Liver (tissue), 9 donors: ENCODE data around the gene IL21R. TPM values are rescaled to one million over a fixed set of nuclear protein-coding genes. Genes with fewer than 3 reads are reported as not detected.

ENCODE experiments used
- DNase-seq: peaks from one replicate; pipeline ENCODE4 v3.0.0-alpha.2; 2017; ENCODE audit warnings: low spot score
- H3K27ac ChIP-seq, 2 donors: one replicate each; pipeline ENCODE4 v1.7.0; 2013; ENCODE audit warnings: inconsistent platforms in 2 of 2, low read length in 2 of 2, control low read depth in 1 of 2, low read depth in 1 of 2, mild to moderate bottlenecking in 1 of 2
- H3K27me3 ChIP-seq, 4 donors: one replicate each; pipeline versions ENCODE4 v1.6.1 to v1.7.0; 2013; ENCODE audit warnings: low read length in 3 of 4, inconsistent platforms in 1 of 4, mild to moderate bottlenecking in 1 of 4, moderate library complexity in 1 of 4; ENCODE audit not compliant: control insufficient read depth in 4 of 4, insufficient read depth in 4 of 4
- H3K36me3 ChIP-seq, 4 donors: one replicate each; pipeline versions ENCODE4 v1.6.1 to v1.7.0; 2013; ENCODE audit warnings: low read length in 3 of 4, mild to moderate bottlenecking in 3 of 4, low read depth in 1 of 4, moderate library complexity in 1 of 4; ENCODE audit not compliant: control insufficient read depth in 4 of 4, insufficient read depth in 3 of 4
- H3K4me1 ChIP-seq, 4 donors: one replicate each; pipeline versions ENCODE4 v1.6.1 to v1.7.0; 2013; ENCODE audit warnings: low read length in 3 of 4, mild to moderate bottlenecking in 3 of 4, moderate library complexity in 1 of 4; ENCODE audit not compliant: control insufficient read depth in 4 of 4, insufficient read depth in 4 of 4
- H3K4me3 ChIP-seq, 3 donors: one replicate each; pipeline versions ENCODE4 v1.6.1 to v1.7.0; 2013; ENCODE audit warnings: low read length in 3 of 3, control low read depth in 1 of 3, low read depth in 1 of 3, mild to moderate bottlenecking in 1 of 3
- H3K9ac ChIP-seq, 2 donors: one replicate each; pipeline ENCODE4 v1.7.0; 2013; ENCODE audit warnings: low read length in 2 of 2, mild to moderate bottlenecking in 2 of 2, moderate library complexity in 2 of 2, control low read depth in 1 of 2, low read depth in 1 of 2
- H3K9me3 ChIP-seq, 4 donors: one replicate each; pipeline versions ENCODE4 v1.6.1 to v1.7.0; 2013; ENCODE audit warnings: low read length in 3 of 4; ENCODE audit not compliant: control insufficient read depth in 4 of 4
- FOXA1 ChIP-seq: IDR thresholded peaks from 2 replicates; pipeline ENCODE4 v1.6.1; 2016; ENCODE audit warnings: antibody characterized with exemption
- FOXA2 ChIP-seq: IDR thresholded peaks from 2 replicates; pipeline ENCODE4 v1.6.1; 2016; ENCODE audit warnings: antibody characterized with exemption
- GABPA ChIP-seq, 2 donors: IDR thresholded peaks in 1 of 2; conservative IDR thresholded peaks in 1 of 2; 2 replicates each; pipeline ENCODE4 v1.6.1; 2016; ENCODE audit warnings: antibody characterized with exemption in 2 of 2, mild to moderate bottlenecking in 1 of 2, moderate library complexity in 1 of 2
- HNF4A ChIP-seq, 2 donors: conservative IDR thresholded peaks; 2 replicates each; pipeline ENCODE4 v1.6.1; 2016; ENCODE audit warnings: antibody characterized with exemption in 2 of 2, mild to moderate bottlenecking in 2 of 2
- HNF4G ChIP-seq: IDR thresholded peaks from 2 replicates; pipeline ENCODE4 v1.6.1; 2016; ENCODE audit warnings: antibody characterized with exemption
- NR2F2 ChIP-seq: IDR thresholded peaks from 2 replicates; pipeline ENCODE4 v1.6.1; 2016; ENCODE audit warnings: antibody characterized with exemption
- RXRA ChIP-seq, 2 donors: IDR thresholded peaks; 2 replicates each; pipeline ENCODE4 v1.6.1; 2017 to 2018; ENCODE audit warnings: antibody characterized with exemption in 2 of 2, mild to moderate bottlenecking in 1 of 2
- SP1 ChIP-seq: IDR thresholded peaks from 2 replicates; pipeline ENCODE4 v1.6.1; 2018; ENCODE audit warnings: antibody characterized with exemption, mild to moderate bottlenecking
- TAF1 ChIP-seq: conservative IDR thresholded peaks from 2 replicates; pipeline ENCODE4 v1.6.1; 2016; ENCODE audit warnings: antibody characterized with exemption, mild to moderate bottlenecking
- YY1 ChIP-seq: IDR thresholded peaks from 2 replicates; pipeline ENCODE4 v1.6.1; 2016; ENCODE audit warnings: antibody characterized with exemption, mild to moderate bottlenecking
- WGBS: extraction: QIAGEN DNeasy Blood & Tissue Kit; methylation state at CpG from one replicate; pipeline ENCODE4 v1.1.7; 2013; 5-methylcytosine and 5-hydroxymethylcytosine counted together
- polyA plus RNA-seq, 2 donors: library from polyadenylated mRNA; stranded (reverse) in 1 of 2; unstranded in 1 of 2; fragments of 200-250 nt in 1 of 2; fragments of >200 nt in 1 of 2; fragmentation: Nextera tagmentation in 1 of 2; extraction: Ambion mirVana in 1 of 2; gene quantifications; one replicate each; pipeline versions ENCODE4 v1.2.1 to v1.2.3, GENCODE V29; 2013 to 2015
- total RNA-seq, 2 donors: library from RNA; depleted of rRNA; stranded (reverse); fragments of >200 nt; gene quantifications; one replicate each; pipeline ENCODE4 v1.2.3, GENCODE V29; 2014
- TF ChIP-seq, protein P1 (sequence below): IDR thresholded peaks from 2 replicates; pipeline ENCODE4 v1.6.1; 2016; ENCODE audit warnings: antibody characterized with exemption
- TF ChIP-seq, protein P2 (sequence below): IDR thresholded peaks from 2 replicates; pipeline ENCODE4 v1.6.1; 2016; ENCODE audit warnings: antibody characterized with exemption
- TF ChIP-seq, protein P3 (sequence below): IDR thresholded peaks from 2 replicates; pipeline ENCODE4 v1.6.1; 2016; ENCODE audit warnings: antibody characterized with exemption
- TF ChIP-seq, protein P4 (sequence below): fragments of 150-350 bp; IDR thresholded peaks from 2 replicates; pipeline ENCODE4 v1.5.1; 2017; ENCODE audit warnings: improper control_type of control experiment, low read depth, low read length; ENCODE audit not compliant: missing input control
- TF ChIP-seq, protein P5 (sequence below): IDR thresholded peaks from 2 replicates; pipeline ENCODE4 v1.6.1; 2016; ENCODE audit warnings: antibody characterized with exemption, mild to moderate bottlenecking
- donor health status: healthy.
- donor health status: healthy.
- donor health status: healthy.
- donor health status: healthy.
- donor health status: healthy.

The IL21R gene
- total and polyA plus RNA-seq, 4 donors = 0.19 to 0.84 (median 0.39) TPM

DNA sequence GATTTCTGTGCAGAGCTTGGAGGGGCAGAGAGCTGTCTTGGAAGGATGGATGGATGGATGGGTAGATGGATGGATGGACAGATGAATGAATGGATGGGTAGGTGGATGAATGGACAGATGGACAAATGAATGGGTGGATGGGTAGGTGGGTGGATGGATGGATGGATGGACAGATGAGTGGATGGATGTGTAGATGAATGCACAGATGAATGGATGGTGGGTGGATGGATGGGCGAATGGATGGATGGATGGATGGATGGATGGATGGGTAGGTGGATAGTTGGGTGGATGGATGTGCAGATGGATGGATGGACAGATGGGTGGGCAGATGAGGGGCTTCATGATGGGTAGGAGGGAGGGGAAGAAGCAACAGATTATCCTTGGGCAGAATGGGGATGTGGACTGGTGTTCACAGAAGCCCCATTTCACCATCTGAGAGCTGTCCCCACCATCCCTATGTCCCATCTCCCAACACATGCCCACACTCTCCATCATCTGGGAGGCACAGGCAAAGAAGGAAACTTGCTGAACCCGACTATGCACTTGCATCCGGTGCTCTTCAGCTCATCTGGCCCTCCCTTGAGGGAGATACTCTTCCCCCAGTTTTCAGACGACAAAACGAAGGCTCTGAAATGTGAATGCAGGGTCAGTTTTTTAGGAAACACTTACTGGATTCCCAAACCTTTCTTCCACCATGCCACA, 57.2 kb downstream of the IL21R start (continued):
- TF ChIP-seq, protein P1, sequence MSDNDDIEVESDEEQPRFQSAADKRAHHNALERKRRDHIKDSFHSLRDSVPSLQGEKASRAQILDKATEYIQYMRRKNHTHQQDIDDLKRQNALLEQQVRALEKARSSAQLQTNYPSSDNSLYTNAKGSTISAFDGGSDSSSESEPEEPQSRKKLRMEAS = no peak
- TF ChIP-seq HNF4G (no peak), GABPA (IDR thresholded peaks at IDR 0.05 in 1 of 2, conservative IDR thresholded peaks at IDR 0.05 in 1 of 2) (no peak), FOXA2 (no peak)

DNA sequence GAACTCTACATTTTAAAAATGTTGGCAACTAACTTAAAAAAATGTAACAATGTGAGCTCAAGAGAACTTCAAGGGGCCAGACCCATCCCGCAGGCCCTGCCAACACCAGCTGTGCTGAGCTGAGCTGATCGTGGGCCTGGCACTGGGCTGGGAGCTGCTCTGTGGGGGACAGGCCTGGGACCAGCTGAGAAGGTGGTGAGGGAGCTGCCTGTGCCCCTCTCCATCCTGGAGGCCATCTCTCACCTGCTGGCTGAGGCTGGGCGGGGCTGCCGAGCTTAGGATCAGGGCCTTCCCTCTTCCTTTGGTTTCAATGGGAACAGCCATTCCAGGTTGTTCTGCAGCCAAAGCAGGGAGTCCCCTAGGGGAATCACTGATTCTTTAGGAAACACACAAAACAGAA, 58.2 kb downstream of the IL21R start:
- Histone ChIP-seq H3K27me3 (no peaks in the 10 kb centered on the region), H3K9me3 (no peaks in the 10 kb centered on the region), H3K4me1 (peaks cover 0 to 1% (median 0%) of the 10 kb centered on the region in 4 donors), H3K4me3 (no peak overlapping the region), H3K36me3 (peaks cover 6 to 49% (median 18%) of the 10 kb centered on the region in 4 donors), H3K27ac (no peak overlapping the region), H3K9ac (no peak overlapping the region)
- TF ChIP-seq NR2F2 (no peak), YY1 (no peak), SP1 (no peak)
- TF ChIP-seq, protein P2, sequence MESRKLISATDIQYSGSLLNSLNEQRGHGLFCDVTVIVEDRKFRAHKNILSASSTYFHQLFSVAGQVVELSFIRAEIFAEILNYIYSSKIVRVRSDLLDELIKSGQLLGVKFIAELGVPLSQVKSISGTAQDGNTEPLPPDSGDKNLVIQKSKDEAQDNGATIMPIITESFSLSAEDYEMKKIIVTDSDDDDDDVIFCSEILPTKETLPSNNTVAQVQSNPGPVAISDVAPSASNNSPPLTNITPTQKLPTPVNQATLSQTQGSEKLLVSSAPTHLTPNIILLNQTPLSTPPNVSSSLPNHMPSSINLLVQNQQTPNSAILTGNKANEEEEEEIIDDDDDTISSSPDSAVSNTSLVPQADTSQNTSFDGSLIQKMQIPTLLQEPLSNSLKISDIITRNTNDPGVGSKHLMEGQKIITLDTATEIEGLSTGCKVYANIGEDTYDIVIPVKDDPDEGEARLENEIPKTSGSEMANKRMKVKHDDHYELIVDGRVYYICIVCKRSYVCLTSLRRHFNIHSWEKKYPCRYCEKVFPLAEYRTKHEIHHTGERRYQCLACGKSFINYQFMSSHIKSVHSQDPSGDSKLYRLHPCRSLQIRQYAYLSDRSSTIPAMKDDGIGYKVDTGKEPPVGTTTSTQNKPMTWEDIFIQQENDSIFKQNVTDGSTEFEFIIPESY = no peak
- TF ChIP-seq, protein P3, sequence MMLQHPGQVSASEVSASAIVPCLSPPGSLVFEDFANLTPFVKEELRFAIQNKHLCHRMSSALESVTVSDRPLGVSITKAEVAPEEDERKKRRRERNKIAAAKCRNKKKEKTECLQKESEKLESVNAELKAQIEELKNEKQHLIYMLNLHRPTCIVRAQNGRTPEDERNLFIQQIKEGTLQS = no peak
- DNase-seq = no peak
- 90% methylated on average over 4 of the region's 4 CpGs for WGBS

DNA sequence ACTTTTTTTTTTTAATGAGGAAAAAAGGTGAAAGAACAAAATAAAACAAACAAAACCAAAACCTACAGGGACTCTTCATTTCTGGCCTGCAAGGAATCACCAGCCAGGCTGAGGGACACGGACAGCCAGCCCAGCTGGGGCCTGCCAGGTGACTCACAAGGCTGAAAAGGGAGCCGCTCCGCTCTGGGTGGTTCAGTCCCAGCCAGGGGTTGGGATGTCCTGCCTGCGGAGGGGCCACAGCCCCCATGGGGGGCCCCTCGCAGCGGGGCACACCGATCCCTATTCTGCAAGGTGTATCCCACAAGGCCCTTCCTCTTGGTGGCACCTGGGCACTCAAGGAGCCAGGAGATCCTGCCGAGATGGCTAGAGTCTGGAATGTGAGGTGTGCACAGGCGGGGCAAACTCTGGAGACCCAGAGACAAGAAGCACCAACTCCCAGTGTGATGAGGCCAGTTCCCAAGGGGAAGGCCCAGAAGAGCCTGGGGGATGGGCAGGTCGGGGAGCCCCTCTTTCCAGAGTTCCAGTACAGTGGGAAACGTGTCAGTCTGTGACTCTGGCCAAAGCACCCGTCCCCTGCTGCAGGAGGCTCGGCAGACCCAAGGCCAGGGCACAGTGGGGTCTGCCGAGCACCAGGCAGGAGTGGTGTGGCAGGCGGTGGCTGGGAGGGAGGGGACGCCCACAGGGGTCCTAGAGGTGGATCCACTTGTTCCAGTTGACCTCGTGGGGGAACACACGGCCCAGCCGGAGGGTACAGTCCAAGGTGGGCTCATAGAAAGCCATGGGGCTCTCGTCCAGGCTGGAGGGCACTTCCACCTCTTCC, 58.9 kb downstream of the IL21R start:
- Histone ChIP-seq H3K36me3 (peaks cover 12 to 54% (median 21%) of the 10 kb centered on the region in 4 donors), H3K27ac (no peak overlapping the region)

More for the DNA sequence above, 58.9 kb downstream of the IL21R start:
- Histone ChIP-seq H3K4me3 (no peak overlapping the region), H3K27me3 (no peaks in the 10 kb centered on the region), H3K9ac (no peak overlapping the region), H3K4me1 (no peaks in the 10 kb centered on the region), H3K9me3 (no peaks in the 10 kb centered on the region)
- no peak for TF ChIP-seq NR2F2
- TF ChIP-seq TAF1 = no peak
- TF ChIP-seq, protein P2 = no peak
- no peak for TF ChIP-seq RXRA (IDR thresholded peaks at IDR 0.05)
- TF ChIP-seq FOXA1 = no peak
- TF ChIP-seq, protein P4, sequence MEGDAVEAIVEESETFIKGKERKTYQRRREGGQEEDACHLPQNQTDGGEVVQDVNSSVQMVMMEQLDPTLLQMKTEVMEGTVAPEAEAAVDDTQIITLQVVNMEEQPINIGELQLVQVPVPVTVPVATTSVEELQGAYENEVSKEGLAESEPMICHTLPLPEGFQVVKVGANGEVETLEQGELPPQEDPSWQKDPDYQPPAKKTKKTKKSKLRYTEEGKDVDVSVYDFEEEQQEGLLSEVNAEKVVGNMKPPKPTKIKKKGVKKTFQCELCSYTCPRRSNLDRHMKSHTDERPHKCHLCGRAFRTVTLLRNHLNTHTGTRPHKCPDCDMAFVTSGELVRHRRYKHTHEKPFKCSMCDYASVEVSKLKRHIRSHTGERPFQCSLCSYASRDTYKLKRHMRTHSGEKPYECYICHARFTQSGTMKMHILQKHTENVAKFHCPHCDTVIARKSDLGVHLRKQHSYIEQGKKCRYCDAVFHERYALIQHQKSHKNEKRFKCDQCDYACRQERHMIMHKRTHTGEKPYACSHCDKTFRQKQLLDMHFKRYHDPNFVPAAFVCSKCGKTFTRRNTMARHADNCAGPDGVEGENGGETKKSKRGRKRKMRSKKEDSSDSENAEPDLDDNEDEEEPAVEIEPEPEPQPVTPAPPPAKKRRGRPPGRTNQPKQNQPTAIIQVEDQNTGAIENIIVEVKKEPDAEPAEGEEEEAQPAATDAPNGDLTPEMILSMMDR = no peak
- no peak for TF ChIP-seq HNF4A (conservative IDR thresholded peaks at IDR 0.05)
- TF ChIP-seq, protein P5, sequence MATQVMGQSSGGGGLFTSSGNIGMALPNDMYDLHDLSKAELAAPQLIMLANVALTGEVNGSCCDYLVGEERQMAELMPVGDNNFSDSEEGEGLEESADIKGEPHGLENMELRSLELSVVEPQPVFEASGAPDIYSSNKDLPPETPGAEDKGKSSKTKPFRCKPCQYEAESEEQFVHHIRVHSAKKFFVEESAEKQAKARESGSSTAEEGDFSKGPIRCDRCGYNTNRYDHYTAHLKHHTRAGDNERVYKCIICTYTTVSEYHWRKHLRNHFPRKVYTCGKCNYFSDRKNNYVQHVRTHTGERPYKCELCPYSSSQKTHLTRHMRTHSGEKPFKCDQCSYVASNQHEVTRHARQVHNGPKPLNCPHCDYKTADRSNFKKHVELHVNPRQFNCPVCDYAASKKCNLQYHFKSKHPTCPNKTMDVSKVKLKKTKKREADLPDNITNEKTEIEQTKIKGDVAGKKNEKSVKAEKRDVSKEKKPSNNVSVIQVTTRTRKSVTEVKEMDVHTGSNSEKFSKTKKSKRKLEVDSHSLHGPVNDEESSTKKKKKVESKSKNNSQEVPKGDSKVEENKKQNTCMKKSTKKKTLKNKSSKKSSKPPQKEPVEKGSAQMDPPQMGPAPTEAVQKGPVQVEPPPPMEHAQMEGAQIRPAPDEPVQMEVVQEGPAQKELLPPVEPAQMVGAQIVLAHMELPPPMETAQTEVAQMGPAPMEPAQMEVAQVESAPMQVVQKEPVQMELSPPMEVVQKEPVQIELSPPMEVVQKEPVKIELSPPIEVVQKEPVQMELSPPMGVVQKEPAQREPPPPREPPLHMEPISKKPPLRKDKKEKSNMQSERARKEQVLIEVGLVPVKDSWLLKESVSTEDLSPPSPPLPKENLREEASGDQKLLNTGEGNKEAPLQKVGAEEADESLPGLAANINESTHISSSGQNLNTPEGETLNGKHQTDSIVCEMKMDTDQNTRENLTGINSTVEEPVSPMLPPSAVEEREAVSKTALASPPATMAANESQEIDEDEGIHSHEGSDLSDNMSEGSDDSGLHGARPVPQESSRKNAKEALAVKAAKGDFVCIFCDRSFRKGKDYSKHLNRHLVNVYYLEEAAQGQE = no peak
- 89% methylated on average over 20 of the region's 20 CpGs for WGBS
- no peak for DNase-seq
